Measurements from ENCODE around the gene RASA2. TPM values are rescaled to one million over a fixed set of nuclear protein-coding genes. Genes with fewer than 3 reads are reported as not detected.
A peak's percentile ranks its signal among the peaks of the same experiment; 100 is the strongest.

Gene RASA2
- total RNA-seq, 1 donor, result 21.7 TPM

GRCh38 chr3:141564241-141564640 is 77.4 kb downstream of the RASA2 start:
- Histone ChIP-seq H3K4me1 (ENCODE audit: insufficient read depth, low read length) (peaks cover 5% of the 10 kb centered on the region), H3K9me3 (ENCODE audit: low read depth, low read length) (no peaks in the 10 kb centered on the region), H3K27me3 (ENCODE audit: insufficient read depth, low read length) (no peaks in the 10 kb centered on the region), H2AFZ (ENCODE audit: low read length) (no peak overlapping the region), H3K27ac (ENCODE audit: low read depth, low read length) (no peak overlapping the region), H3K79me2 (ENCODE audit: insufficient read depth, low read length) (peaks cover 12% of the 10 kb centered on the region), H4K20me1 (ENCODE audit: insufficient read depth, low read length) (no peaks in the 10 kb centered on the region), H3K4me3 (ENCODE audit: insufficient read depth, low read length) (no peak overlapping the region), H3K36me3 (ENCODE audit: insufficient read depth, low read length) (peaks cover 12% of the 10 kb centered on the region), H3K4me2 (ENCODE audit: insufficient read depth, low read length) (no peak overlapping the region)
- TF ChIP-seq, protein P1, sequence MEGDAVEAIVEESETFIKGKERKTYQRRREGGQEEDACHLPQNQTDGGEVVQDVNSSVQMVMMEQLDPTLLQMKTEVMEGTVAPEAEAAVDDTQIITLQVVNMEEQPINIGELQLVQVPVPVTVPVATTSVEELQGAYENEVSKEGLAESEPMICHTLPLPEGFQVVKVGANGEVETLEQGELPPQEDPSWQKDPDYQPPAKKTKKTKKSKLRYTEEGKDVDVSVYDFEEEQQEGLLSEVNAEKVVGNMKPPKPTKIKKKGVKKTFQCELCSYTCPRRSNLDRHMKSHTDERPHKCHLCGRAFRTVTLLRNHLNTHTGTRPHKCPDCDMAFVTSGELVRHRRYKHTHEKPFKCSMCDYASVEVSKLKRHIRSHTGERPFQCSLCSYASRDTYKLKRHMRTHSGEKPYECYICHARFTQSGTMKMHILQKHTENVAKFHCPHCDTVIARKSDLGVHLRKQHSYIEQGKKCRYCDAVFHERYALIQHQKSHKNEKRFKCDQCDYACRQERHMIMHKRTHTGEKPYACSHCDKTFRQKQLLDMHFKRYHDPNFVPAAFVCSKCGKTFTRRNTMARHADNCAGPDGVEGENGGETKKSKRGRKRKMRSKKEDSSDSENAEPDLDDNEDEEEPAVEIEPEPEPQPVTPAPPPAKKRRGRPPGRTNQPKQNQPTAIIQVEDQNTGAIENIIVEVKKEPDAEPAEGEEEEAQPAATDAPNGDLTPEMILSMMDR (IDR thresholded peaks at IDR 0.05; ENCODE audit: extremely low read depth, low read depth, low read length), result no peak
- no peak for DNase-seq (ENCODE audit: insufficient read length, low spot score, missing footprints)

DNA sequence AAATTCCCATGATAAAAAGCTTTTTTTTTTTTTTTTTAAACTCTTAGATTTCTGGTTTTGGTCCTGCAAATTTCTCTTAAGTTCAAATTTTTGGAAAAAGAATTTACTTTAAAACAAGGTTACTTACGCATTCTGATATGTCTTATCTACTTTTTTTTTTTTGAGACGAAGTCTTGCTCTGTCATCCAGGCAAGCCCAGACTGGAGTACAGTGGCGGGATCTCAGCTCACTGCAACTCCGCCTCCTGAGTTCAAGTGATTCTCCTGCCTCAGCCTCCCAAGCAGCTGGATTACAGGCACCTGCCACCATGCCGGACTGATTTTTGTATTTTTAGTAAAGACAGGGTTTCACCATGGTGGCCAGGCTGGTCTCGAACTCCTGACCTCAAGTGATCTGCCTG is 83.2 kb downstream of the RASA2 start:
- Histone ChIP-seq H3K9me3 (ENCODE audit: low read depth, low read length) (no peaks in the 10 kb centered on the region), H3K27me3 (ENCODE audit: insufficient read depth, low read length) (no peaks in the 10 kb centered on the region), H3K79me2 (ENCODE audit: insufficient read depth, low read length) (peaks cover 7% of the 10 kb centered on the region), H4K20me1 (ENCODE audit: insufficient read depth, low read length) (no peaks in the 10 kb centered on the region), H3K4me1 (ENCODE audit: insufficient read depth, low read length) (no peaks in the 10 kb centered on the region), H2AFZ (ENCODE audit: low read length) (no peak overlapping the region), H3K4me3 (ENCODE audit: insufficient read depth, low read length) (no peak overlapping the region), H3K36me3 (ENCODE audit: insufficient read depth, low read length) (peaks cover 28% of the 10 kb centered on the region), H3K27ac (ENCODE audit: low read depth, low read length) (no peak overlapping the region), H3K4me2 (ENCODE audit: insufficient read depth, low read length) (no peak overlapping the region)
- TF ChIP-seq, protein P1 (IDR thresholded peaks at IDR 0.05; ENCODE audit: extremely low read depth, low read depth, low read length), result no peak
- no peak for DNase-seq (ENCODE audit: insufficient read length, low spot score, missing footprints)

GRCh38 chr3:141575879-141576743 is 89.3 kb downstream of the RASA2 start:
- Histone ChIP-seq H3K27ac (ENCODE audit: low read depth, low read length) (no peak overlapping the region), H3K79me2 (ENCODE audit: insufficient read depth, low read length) (no peaks in the 10 kb centered on the region), H4K20me1 (ENCODE audit: insufficient read depth, low read length) (no peaks in the 10 kb centered on the region), H3K27me3 (ENCODE audit: insufficient read depth, low read length) (no peaks in the 10 kb centered on the region), H3K4me2 (ENCODE audit: insufficient read depth, low read length) (peak overlapping the region; percentile 30), H3K4me1 (ENCODE audit: insufficient read depth, low read length) (no peaks in the 10 kb centered on the region), H2AFZ (ENCODE audit: low read length) (no peak overlapping the region), H3K4me3 (ENCODE audit: insufficient read depth, low read length) (no peak overlapping the region), H3K36me3 (ENCODE audit: insufficient read depth, low read length) (peaks cover 50% of the 10 kb centered on the region), H3K9me3 (ENCODE audit: low read depth, low read length) (no peaks in the 10 kb centered on the region)
- TF ChIP-seq, protein P1 (IDR thresholded peaks at IDR 0.05; ENCODE audit: extremely low read depth, low read depth, low read length), result peak; percentile 53
- DNase-seq (ENCODE audit: insufficient read length, low spot score, missing footprints), result no peak

DNA sequence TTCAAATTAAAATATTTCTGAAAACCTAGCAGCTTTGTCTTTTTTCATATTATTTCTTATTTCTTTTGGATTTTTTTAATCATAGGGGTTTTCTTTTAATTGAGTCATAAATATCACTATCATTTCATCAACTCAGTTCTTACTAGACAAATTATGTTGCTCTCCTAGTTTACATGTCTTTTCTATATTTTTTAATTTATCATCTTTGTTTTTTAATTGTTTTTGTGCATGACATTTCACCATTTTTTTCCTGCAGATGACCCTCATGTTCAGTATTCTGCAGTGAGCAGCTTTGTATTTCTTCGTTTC is 89.9 kb downstream of the RASA2 start:
- no peak for DNase-seq (ENCODE audit: insufficient read length, low spot score, missing footprints)

More for the DNA sequence above, 89.9 kb downstream of the RASA2 start:
- TF ChIP-seq, protein P1 (IDR thresholded peaks at IDR 0.05; ENCODE audit: extremely low read depth, low read depth, low read length), result no peak
- Histone ChIP-seq H2AFZ (ENCODE audit: low read length) (no peak overlapping the region), H3K9me3 (ENCODE audit: low read depth, low read length) (no peaks in the 10 kb centered on the region), H3K4me2 (ENCODE audit: insufficient read depth, low read length) (peak overlapping the region; percentile 30), H3K4me1 (ENCODE audit: insufficient read depth, low read length) (no peaks in the 10 kb centered on the region), H3K27ac (ENCODE audit: low read depth, low read length) (no peak overlapping the region), H3K79me2 (ENCODE audit: insufficient read depth, low read length) (no peaks in the 10 kb centered on the region), H3K36me3 (ENCODE audit: insufficient read depth, low read length) (peaks cover 50% of the 10 kb centered on the region), H3K4me3 (ENCODE audit: insufficient read depth, low read length) (no peak overlapping the region), H3K27me3 (ENCODE audit: insufficient read depth, low read length) (no peaks in the 10 kb centered on the region), H4K20me1 (ENCODE audit: insufficient read depth, low read length) (no peaks in the 10 kb centered on the region)
